H1 (cell line): Measurements from ENCODE around the gene ISG15. TPM values are rescaled to one million over a fixed set of nuclear protein-coding genes. Genes with fewer than 3 reads are reported as not detected.

ENCODE experiments used
- CTCF ChIA-PET: fragments of 300-600 bp; sonication (Branson Sonifier 250); formaldehyde crosslinking; loops from one replicate; lab custom pipeline; 2021; ENCODE audit not compliant: partially characterized antibody; lab: Charles Lee
- POLR2A ChIA-PET: fragments of 300-600 bp; sonication (Branson Sonifier 250); formaldehyde crosslinking; loops from one replicate; lab custom pipeline; 2021; ENCODE audit warnings: inconsistent platforms; ENCODE audit not compliant: partially characterized antibody; lab: Charles Lee
- DNase-seq, 2 experiments: peaks; one replicate each; pipeline versions ENCODE4 v3.0.0 to v3.0.0-alpha.2; 2010 to 2022; ENCODE audit warnings: low spot score in 2 of 2, low read depth in 1 of 2, mixed read lengths in 1 of 2
- FAIRE-seq: peaks from 2 replicates; lab custom pipeline; 2011; peaks lifted over from hg19 to GRCh38; lab: Jason Lieb, UNC
- H2AFZ ChIP-seq: 2 replicates; pipeline ENCODE4 v1.8.1; 2012; ENCODE audit warnings: low read length, inconsistent platforms
- H2AK5ac ChIP-seq: 2 replicates; pipeline ENCODE4 v1.6.1; 2013; ENCODE audit warnings: low read depth, low read length
- H2BK120ac ChIP-seq: replicated peaks from 2 replicates; pipeline ENCODE3; 2013; ENCODE audit warnings: low read depth, low read length, inconsistent platforms
- H2BK12ac ChIP-seq: 2 replicates; pipeline ENCODE4 v1.6.1; 2013; ENCODE audit warnings: low read depth, low read length
- H2BK15ac ChIP-seq: 2 replicates; pipeline ENCODE4 v1.6.1; 2013; ENCODE audit warnings: low read length
- H2BK20ac ChIP-seq: 2 replicates; pipeline ENCODE4 v1.6.1; 2013; ENCODE audit warnings: low read length
- H2BK5ac ChIP-seq: 2 replicates; pipeline ENCODE4 v1.6.1; 2013; ENCODE audit warnings: low read depth, low read length
- H3K14ac ChIP-seq: 2 replicates; pipeline ENCODE4 v1.6.1; 2013; ENCODE audit warnings: inconsistent platforms; ENCODE audit not compliant: insufficient read length
- H3K18ac ChIP-seq: 2 replicates; pipeline ENCODE4 v1.6.1; 2013; ENCODE audit warnings: low read length; ENCODE audit errors: extremely low read depth
- H3K23ac ChIP-seq: 2 replicates; pipeline ENCODE4 v1.6.1; 2013; ENCODE audit warnings: inconsistent platforms; ENCODE audit not compliant: insufficient read length
- H3K23me2 ChIP-seq: 2 replicates; pipeline ENCODE4 v1.6.1; 2013; ENCODE audit warnings: low read depth, low read length
- H3K27ac ChIP-seq: 2 replicates; pipeline ENCODE4 v1.6.1; 2011; ENCODE audit warnings: low read depth, low read length, inconsistent platforms
- H3K27me3 ChIP-seq, 4 experiments: replicated peaks in 1 of 4; 1 replicate in 1 of 4; 2 replicates in 3 of 4; pipeline versions ENCODE4 v1.6.1 to v1.8.1; 2011 to 2013; ENCODE audit warnings: low read length in 3 of 4, mild to moderate bottlenecking in 3 of 4, inconsistent platforms in 2 of 4, mixed read lengths in 2 of 4, moderate library complexity in 1 of 4; ENCODE audit not compliant: control insufficient read depth in 3 of 4, insufficient read depth in 3 of 4; ENCODE audit errors: extremely low read depth in 1 of 4
- H3K36me3 ChIP-seq, 4 experiments: 2 replicates each; pipeline versions ENCODE4 v1.6.1 to v1.8.1; 2011 to 2013; ENCODE audit warnings: mild to moderate bottlenecking in 4 of 4, low read length in 3 of 4, moderate library complexity in 2 of 4, control low read depth in 1 of 4, inconsistent platforms in 1 of 4; ENCODE audit not compliant: insufficient read depth in 4 of 4, control insufficient read depth in 2 of 4
- H3K4ac ChIP-seq: replicated peaks from 2 replicates; pipeline ENCODE3; 2013; ENCODE audit warnings: low read length, low read depth, mixed read lengths, inconsistent platforms; ENCODE audit not compliant: insufficient read length
- H3K4me1 ChIP-seq, 4 experiments: replicated peaks in 1 of 4; 1 replicate in 1 of 4; 2 replicates in 3 of 4; pipeline versions ENCODE4 v1.6.1 to v1.8.1; 2011 to 2013; ENCODE audit warnings: low read length in 3 of 4, inconsistent platforms in 2 of 4, mixed read lengths in 1 of 4; ENCODE audit not compliant: insufficient read depth in 4 of 4, control insufficient read depth in 3 of 4
- H3K4me2 ChIP-seq, 2 experiments: 2 replicates each; pipeline versions ENCODE4 v1.6.1 to v1.8.1; 2011 to 2013; ENCODE audit warnings: low read depth in 2 of 2, low read length in 2 of 2, control low read depth in 1 of 2, inconsistent platforms in 1 of 2, mild to moderate bottlenecking in 1 of 2; ENCODE audit not compliant: insufficient read depth in 1 of 2
- H3K4me3 ChIP-seq, 4 experiments: fragments of 200-600, 300-600 bp in 1 of 4; sonication (generic), shearing (Covaris generic), sonication (Bioruptor Twin) in 1 of 4; 2 replicates each; pipeline versions ENCODE4 v1.5.1 to v1.8.1; 2011 to 2016; ENCODE audit warnings: low read length in 4 of 4, low read depth in 3 of 4, control low read depth in 2 of 4, inconsistent platforms in 2 of 4, mild to moderate bottlenecking in 2 of 4, mixed read lengths in 1 of 4, moderate library complexity in 1 of 4; ENCODE audit not compliant: insufficient read depth in 2 of 4; ENCODE audit errors: extremely low read depth in 1 of 4
- H3K56ac ChIP-seq: replicated peaks from 2 replicates; pipeline ENCODE3; 2013; ENCODE audit warnings: low read depth, mild to moderate bottlenecking, mixed read lengths, low read length, inconsistent platforms; ENCODE audit not compliant: insufficient read length
- H3K79me1 ChIP-seq: 2 replicates; pipeline ENCODE4 v1.6.1; 2013; ENCODE audit warnings: low read depth, low read length, control low read depth
- H3K79me2 ChIP-seq, 2 experiments: 2 replicates each; pipeline versions ENCODE4 v1.6.1 to v1.8.1; 2012 to 2013; ENCODE audit warnings: low read length in 2 of 2, mild to moderate bottlenecking in 2 of 2, inconsistent platforms in 1 of 2; ENCODE audit not compliant: insufficient read depth in 2 of 2, control insufficient read depth in 1 of 2
- H3K9ac ChIP-seq, 4 experiments: replicated peaks in 1 of 4; 1 replicate in 1 of 4; 2 replicates in 3 of 4; pipeline versions ENCODE4 v1.6.1 to v1.8.1; 2011 to 2013; ENCODE audit warnings: low read depth in 3 of 4, low read length in 3 of 4, control low read depth in 2 of 4, mild to moderate bottlenecking in 2 of 4, moderate library complexity in 2 of 4, inconsistent platforms in 1 of 4; ENCODE audit errors: extremely low read depth in 1 of 4
- H3K9me3 ChIP-seq, 2 experiments: 2 replicates each; pipeline versions ENCODE4 v1.6.1 to v1.8.1; 2012 to 2013; ENCODE audit warnings: mild to moderate bottlenecking in 2 of 2, moderate library complexity in 2 of 2, control low read depth in 1 of 2, inconsistent platforms in 1 of 2, low read depth in 1 of 2, low read length in 1 of 2, mixed read lengths in 1 of 2; ENCODE audit not compliant: insufficient read depth in 2 of 2
- H4K20me1 ChIP-seq, 2 experiments: replicated peaks in 1 of 2; 2 replicates each; pipeline versions ENCODE3 to v1.8.1; 2011 to 2013; ENCODE audit warnings: inconsistent platforms in 2 of 2, low read length in 2 of 2, mild to moderate bottlenecking in 1 of 2; ENCODE audit not compliant: insufficient read depth in 2 of 2, control insufficient read depth in 1 of 2
- H4K5ac ChIP-seq: 2 replicates; pipeline ENCODE4 v1.6.1; 2013; ENCODE audit warnings: low read length, low read depth, mixed read lengths, inconsistent platforms; ENCODE audit not compliant: insufficient read length
- H4K8ac ChIP-seq: 2 replicates; pipeline ENCODE4 v1.8.0; 2013; ENCODE audit warnings: mild to moderate bottlenecking, moderate library complexity, low read length, inconsistent platforms; ENCODE audit not compliant: insufficient read depth; ENCODE audit errors: extremely low read depth
- H4K91ac ChIP-seq: replicated peaks from 2 replicates; pipeline ENCODE3; 2013; ENCODE audit warnings: low read length, mixed read lengths, inconsistent platforms; ENCODE audit not compliant: insufficient read length
- BCL11A ChIP-seq, 2 experiments: IDR thresholded peaks; one replicate each; pipeline ENCODE4 v1.6.1; 2011; ENCODE audit warnings: low read depth in 2 of 2, low read length in 2 of 2, mild to moderate bottlenecking in 2 of 2
- CTCF ChIP-seq, 3 experiments: IDR thresholded peaks; 1 replicate in 2 of 3; 2 replicates in 1 of 3; pipeline versions ENCODE4 v1.5.1 to v1.6.1; 2011; ENCODE audit warnings: low read length in 3 of 3, mild to moderate bottlenecking in 3 of 3, inconsistent platforms in 2 of 3, low read depth in 1 of 3, moderate library complexity in 1 of 3; ENCODE audit not compliant: insufficient read depth in 1 of 3; ENCODE audit errors: control extremely low read depth in 1 of 3
- FOSL1 ChIP-seq: IDR thresholded peaks from 2 replicates; pipeline ENCODE4 v1.6.1; 2011; ENCODE audit warnings: mild to moderate bottlenecking, low read depth, low read length, moderate library complexity; ENCODE audit not compliant: insufficient read depth
- HDAC6 ChIP-seq: IDR thresholded peaks from one replicate; pipeline ENCODE4 v1.7.1; 2012; ENCODE audit warnings: low read depth, mild to moderate bottlenecking, inconsistent platforms, low read length, moderate library complexity
- NRF1 ChIP-seq: IDR thresholded peaks from 2 replicates; pipeline ENCODE4 v1.6.1; 2011; ENCODE audit warnings: mild to moderate bottlenecking, low read depth, low read length, improper control_type of control experiment
- POLR2A ChIP-seq, 2 experiments: IDR thresholded peaks; 1 replicate in 1 of 2; 2 replicates in 1 of 2; pipeline ENCODE4 v1.6.1; 2011; ENCODE audit warnings: low read depth in 2 of 2, low read length in 2 of 2, mild to moderate bottlenecking in 2 of 2; ENCODE audit errors: control extremely low read depth in 1 of 2
- SAP30 ChIP-seq: fragments of 300-600 bp; sonication (generic); IDR thresholded peaks from 2 replicates; pipeline ENCODE4 v1.7.1; 2012; ENCODE audit warnings: low read length, moderate library complexity, mild to moderate bottlenecking, inconsistent platforms; ENCODE audit not compliant: insufficient read depth, insufficient replicate concordance
- SIRT6 ChIP-seq: IDR thresholded peaks from one replicate; pipeline ENCODE4 v1.7.1; 2012; ENCODE audit warnings: low read length, inconsistent platforms
- WGBS, 2 experiments: shearing (Covaris generic) in 1 of 2; methylation state at CpG; one replicate each; pipeline versions ENCODE4 v1.1.6 to v1.1.7; 2013 to 2015; ENCODE audit warnings: low lambda C conversion rate in 2 of 2, mixed read lengths in 2 of 2, inconsistent platforms in 1 of 2, low coverage in 1 of 2, missing lambda C conversion rate in 1 of 2; ENCODE audit not compliant: insufficient replicate concordance in 2 of 2, insufficient coverage in 1 of 2, insufficient read length in 1 of 2; ENCODE audit errors: extremely low coverage in 1 of 2, missing lambda C conversion rate in 1 of 2; 5-methylcytosine and 5-hydroxymethylcytosine counted together
- polyA plus RNA-seq, 7 experiments: library from polyadenylated mRNA; depleted of rRNA in 3 of 7; stranded (reverse) in 5 of 7; unstranded in 2 of 7; fragments of >200 nt in 5 of 7; fragments of 200-250 nt in 2 of 7; gene quantifications; 1 replicate in 5 of 7; 2 replicates in 1 of 7; 4 replicates in 1 of 7; pipeline versions ENCODE4 v1.2.1 to v1.2.3, GENCODE V29; 2011 to 2013; ENCODE audit warnings: missing spikeins in 2 of 7, mixed read lengths in 2 of 7
- total RNA-seq: library from RNA; stranded (reverse); fragmentation: NEBNext Ultra II Directional; extraction: Animal tissue kit (Norgen Biotek cat#: 25700); gene quantifications from 2 replicates; pipeline ENCODE4 v1.2.1, GENCODE V29; 2021

The ISG15 gene
- total and polyA plus RNA-seq, 2 of the 8 experiments (the other 6 are each of a cell fraction or from before 2014, with no cell fraction given) = 29.3 to 121 TPM

DNA sequence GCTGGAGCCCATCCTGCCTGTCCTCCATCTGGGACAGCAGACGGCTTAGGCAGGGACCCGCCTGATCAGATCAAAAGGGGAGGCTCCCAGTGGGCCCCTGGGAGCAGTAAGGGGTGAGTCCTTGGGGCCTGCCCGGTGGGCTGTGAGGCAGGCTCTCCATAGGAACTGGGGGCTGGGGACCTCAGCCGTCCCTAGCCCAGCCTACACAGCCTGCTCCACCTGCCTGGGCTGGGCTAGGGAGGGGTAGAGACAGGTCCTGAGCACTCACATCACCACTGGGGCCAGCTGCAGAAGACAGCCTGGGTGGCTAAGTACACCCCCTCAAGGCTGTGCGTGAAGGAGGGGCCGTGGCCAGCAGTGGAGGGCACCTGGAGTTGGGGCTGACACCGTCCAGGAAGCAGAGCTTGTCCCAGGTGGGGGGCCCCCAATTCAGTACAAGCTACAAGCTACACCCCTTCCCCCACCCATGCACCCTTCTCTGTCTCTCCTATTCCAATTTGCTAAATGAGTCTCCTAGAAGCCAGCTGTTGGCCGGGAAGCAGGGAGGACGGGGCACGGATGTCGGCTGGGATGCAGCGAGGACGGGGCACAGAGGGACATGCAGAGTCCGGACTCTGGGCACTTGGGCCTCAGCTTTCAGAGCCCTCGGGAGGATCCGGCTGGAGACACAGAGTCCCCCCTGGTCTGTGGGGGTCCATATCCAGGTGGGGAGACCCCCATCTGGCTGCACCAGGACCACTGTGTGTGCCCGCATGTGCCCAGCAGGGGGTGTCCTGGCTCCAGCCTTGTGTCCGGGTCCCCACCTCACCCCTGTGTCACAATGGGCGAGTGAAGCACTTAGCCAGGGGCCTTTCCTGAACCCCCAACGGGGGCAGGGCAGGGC is 1.7 kb downstream of the ISG15 start:
- Histone ChIP-seq H3K4ac (no peak overlapping the region), H2BK120ac (no peak overlapping the region), H4K91ac (no peak overlapping the region), H2BK20ac (no peak overlapping the region), H2BK12ac (no peak overlapping the region), H3K9ac (no peak overlapping the region), H4K20me1 (no peaks in the 10 kb centered on the region), H4K8ac (peak overlapping the region; percentile 81), H2BK15ac (no peak overlapping the region), H3K14ac (no peak overlapping the region), H3K4me1 (peaks cover 0 to 21% (median 15%) of the 10 kb centered on the region in 4 experiments; a peak in 6 of 7 replicates), H3K27me3 (peaks cover 0 to 3% (median 0%) of the 10 kb centered on the region in 4 experiments; a peak in 2 of 7 replicates), H3K23me2 (peaks cover 6% of the 10 kb centered on the region), H4K5ac (no peak overlapping the region), H3K9me3 (no peaks in the 10 kb centered on the region), H3K18ac (no peak overlapping the region), H2AFZ (no peak overlapping the region), H3K23ac (no peak overlapping the region), H3K27ac (no peak overlapping the region), H3K4me3 (peak overlapping the region in 1 of 4 experiments; percentile 64; a peak in 1 of 8 replicates), H2AK5ac (peak overlapping the region; percentile 55; the same call in 1 of the 2 replicates), H3K79me2 (no peaks in the 10 kb centered on the region), H2BK5ac (no peak overlapping the region), H3K4me2 (peak overlapping the region in 1 of 2 experiments; percentile 76; a peak in 1 of 4 replicates), H3K79me1 (no peaks in the 10 kb centered on the region), H3K36me3 (no peaks in the 10 kb centered on the region), H3K56ac (no peak overlapping the region)
- CTCF ChIA-PET = interaction anchor here (0.6 to 7.8 kb wide), 21 partner anchors 9 to 1136 kb away, joined by 3 to 74 read pairs (median 3); partner anchors contain the start of genes HES4, PERM1 and SAMD11
- peak in 1 of 2 experiments; percentile 68 for DNase-seq
- POLR2A ChIA-PET = interaction anchor here (0.8 to 14.9 kb wide), 15 partner anchors 9 to 149 kb away, joined by 3 to 245 read pairs (median 5); partner anchors contain the start of gene HES4
- 84% methylated on average over 20 of the region's 20 CpGs; no CpG with 5 or more reads in 1 of the 2 experiments for WGBS, 2 experiments
- FAIRE-seq = no peak
- TF ChIP-seq SIRT6 (no peak), BCL11A (IDR thresholded peaks at IDR 0.05; ENCODE audit: low read depth in 2 of 2, low read length in 2 of 2) (no peak), HDAC6 (no peak), CTCF (IDR thresholded peaks at IDR 0.05; ENCODE audit: control extremely low read depth in 1 of 3, insufficient read depth in 1 of 3, low read depth in 1 of 3, low read length in 3 of 3) (peak in 2 of 3 experiments; percentile 41 to 46; a peak in 2 of 4 replicates), SAP30 (no peak), POLR2A (IDR thresholded peaks at IDR 0.05; ENCODE audit: control extremely low read depth in 1 of 2, low read depth in 2 of 2, low read length in 2 of 2) (peak in 1 of 2 experiments; percentile 49; a peak in 1 of 3 replicates), NRF1 (no peak), FOSL1 (no peak)
